NOMO-1 treated with DMSO at 0.1 percent for 48 hours (cell line): ENCODE data around the gene BCL3.
A peak's percentile ranks its signal among the peaks of the same experiment; 100 is the strongest.

Source experiments
- DNase-seq: peaks from one replicate; lab custom pipeline; 2025; ENCODE audit not compliant: unreplicated experiment; lab: John Stamatoyannopoulos, UW

The BCL3 gene

DNA sequence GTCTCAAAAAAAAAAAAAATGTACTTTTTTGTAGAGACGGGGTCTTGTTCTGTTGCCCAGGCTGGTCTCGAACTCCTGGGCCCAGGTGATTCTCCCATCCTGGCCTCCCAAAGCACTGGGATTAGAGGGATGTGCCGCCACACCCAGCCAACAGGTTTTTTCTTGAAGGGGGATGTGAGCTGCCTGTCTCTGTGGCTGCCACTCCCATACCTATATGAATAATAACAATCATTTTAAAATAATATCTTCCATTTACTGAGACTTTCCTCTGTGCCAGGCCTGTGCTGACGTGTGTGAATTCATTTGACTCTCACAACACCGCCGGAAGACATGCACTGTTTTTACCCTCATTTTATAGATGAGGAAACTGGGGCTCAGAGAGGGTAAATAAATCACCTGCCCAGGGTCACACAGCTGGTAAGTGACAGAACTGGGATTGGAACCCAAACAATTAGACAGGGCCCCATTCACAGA, 7.2 kb upstream of the BCL3 start:
- peak; percentile 26 for DNase-seq

GRCh38 chr19:44741841-44742329, 6.6 kb upstream of the BCL3 start:
- peak; percentile 94 for DNase-seq

DNA sequence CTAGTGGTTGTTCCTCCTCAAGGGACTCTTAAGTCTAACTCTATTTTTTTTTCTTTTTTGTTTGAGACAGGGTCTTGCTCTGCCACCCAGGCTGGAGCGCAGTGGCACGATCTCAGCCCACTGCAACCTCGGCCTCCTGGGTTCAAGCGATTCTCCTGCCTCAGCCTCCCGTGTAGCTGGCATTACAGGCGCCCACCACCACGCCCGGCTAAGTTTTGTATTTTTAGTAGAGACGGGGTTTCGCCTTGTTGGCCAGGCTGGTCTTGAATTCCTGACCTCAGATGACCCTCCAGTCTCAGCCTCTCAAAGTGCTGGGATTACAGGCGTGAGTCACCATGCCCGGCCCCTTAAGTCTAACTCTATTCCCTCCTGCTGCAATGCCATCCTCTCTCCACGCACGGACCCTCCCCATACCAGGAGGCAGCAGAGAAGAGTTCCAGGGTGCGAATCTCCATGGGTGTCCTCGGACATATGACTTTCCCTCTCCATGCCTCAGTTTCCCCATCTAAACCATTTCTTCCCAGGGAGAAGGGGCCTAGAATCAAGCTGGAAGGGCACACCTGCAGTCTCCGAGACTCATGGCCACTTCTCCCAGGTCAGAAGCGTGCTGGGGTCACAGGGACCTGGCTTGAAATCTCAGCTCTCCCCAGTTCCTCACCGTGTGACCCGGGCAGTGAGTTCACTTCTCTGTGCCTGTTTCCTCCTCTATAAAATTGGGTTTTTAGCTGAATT, 6.0 kb upstream of the BCL3 start:
- DNase-seq = no peak

DNA sequence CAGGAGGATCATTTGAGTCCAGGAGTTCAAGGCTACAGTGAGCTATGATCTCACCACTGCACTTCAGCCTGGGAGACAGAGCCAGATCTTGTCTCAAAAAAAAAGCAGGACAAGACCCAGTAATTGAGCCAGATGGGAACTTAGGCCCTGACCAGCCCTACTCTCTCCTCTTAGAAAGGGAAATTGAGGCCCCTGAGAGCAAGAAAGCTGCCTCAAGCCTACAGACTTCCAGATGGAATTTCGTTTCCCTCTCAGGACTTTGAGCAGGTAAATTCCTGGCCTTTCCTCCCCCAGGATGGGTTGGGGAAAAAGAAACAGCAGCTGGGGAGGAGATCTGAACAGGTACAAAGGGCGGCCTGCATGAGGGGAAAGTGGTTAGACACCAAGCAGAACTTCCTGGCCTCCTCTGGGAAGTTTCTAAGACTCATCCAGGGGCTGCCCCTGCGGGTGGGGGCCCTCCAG, 3.6 kb upstream of the BCL3 start:
- DNase-seq = no peak

GRCh38 chr19:44745341-44745831, 3.1 kb upstream of the BCL3 start:
- DNase-seq = no peak

GRCh38 chr19:44745887-44746600, 2.5 kb upstream of the BCL3 start:
- DNase-seq = no peak

GRCh38 chr19:44746616-44746945, 1.9 kb upstream of the BCL3 start:
- no peak for DNase-seq

DNA sequence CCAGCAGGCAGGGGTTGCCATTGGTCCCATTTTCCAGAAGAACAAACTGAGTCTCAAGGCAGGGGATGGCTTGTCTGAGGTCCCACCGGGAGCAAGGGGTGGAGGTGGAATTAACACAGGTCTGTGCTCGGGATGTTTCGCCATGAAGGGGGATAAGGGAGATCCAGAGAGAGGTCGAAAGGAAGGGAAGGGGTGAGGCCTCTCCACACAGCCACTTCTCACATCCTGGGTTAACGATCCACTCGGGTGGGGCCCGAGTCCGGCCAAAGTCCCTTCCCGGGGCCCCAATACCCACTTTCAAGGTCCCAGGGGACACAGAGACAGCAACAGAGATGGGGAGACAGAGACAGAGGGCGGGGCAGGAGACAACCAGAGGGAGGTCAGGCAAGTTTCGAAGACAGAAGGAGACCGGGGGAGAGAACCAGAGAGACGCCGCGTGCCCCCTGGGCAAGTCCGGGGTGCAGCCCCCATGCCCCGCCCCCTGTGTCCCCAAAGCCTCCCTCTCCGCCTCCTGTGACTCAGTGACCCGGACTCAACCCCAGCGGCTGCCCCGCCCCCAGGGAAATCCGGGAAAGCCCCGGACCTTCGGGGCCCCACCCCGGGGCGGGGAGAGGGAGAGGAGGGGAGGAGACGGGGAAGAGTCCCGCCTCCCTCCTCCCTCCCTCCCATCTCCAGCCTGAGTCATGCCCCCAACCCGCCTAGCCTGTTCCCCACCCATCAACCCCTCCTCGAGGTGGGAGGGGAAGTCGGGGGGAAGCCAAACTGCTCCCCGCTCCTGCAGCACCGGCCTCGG, 1.4 kb upstream of the BCL3 start:
- DNase-seq = peak; percentile 83

- DNase-seq = peak; percentile 63
Measured at GRCh38 chr19:44747739-44748425, 626 bp upstream of the BCL3 start.

DNA sequence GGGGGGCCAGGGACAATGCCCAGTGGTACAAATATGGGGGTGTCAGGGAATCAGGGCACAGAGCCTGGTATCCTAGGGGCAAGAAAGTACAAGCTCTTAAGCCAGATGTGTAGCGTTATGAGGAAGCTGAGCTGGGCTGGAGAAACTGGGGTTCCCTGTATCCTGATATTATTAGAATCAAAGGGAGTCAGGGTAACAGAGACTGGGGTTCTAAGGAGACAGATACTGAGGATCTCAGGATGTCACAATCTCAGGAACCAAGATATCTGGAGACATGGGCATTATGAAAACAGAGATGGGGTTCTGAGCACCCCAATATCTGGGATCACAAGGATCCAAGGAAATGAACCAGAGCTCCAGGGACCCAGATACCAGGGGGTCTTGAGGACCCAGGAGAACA, 784 bp downstream of the BCL3 start:
- DNase-seq = no peak

- no peak for DNase-seq
Measured at GRCh38 chr19:44749994-44750393, 1.5 kb downstream of the BCL3 start.

GRCh38 chr19:44752123-44752815, 3.8 kb downstream of the BCL3 start:
- no peak for DNase-seq

DNA sequence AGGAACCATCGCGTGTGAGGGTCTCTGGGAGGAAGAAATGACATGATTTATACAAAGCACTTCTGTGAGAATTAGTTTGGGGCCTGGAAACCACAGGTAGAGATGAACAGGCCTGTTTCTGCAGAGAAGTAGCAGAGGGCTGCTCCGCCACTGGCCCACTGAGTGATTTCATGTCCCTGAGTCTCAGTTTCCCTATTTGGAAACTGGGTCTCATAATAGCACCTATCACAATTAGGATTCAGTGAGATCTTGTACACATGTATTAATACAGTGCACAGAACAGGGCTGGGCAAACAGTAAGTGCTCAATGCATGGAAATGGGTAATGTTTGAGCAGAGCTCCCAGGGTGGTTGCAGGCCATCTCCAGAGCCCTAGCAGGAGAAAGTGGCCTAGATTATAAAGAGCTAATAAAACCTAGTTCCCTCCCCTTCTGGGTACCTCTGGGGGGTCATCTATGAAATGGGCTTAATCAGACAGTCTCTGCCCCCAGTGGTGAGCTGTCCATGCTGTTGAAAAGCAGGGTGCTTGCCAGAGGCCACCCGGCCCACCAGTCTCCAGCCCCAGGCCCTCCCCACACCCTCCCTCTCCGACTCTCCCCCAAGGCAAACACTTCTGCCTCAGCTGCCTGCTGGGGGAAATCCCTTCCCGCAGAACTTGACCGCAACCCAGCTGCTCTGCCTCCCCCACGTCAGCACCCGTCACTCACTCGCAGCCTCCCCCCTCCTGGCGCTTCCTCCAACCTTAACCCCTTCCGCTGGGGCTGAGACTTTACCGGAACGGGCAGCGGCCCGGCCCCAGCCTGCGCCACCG, 4.5 kb downstream of the BCL3 start:
- peak; percentile 97 for DNase-seq

DNA sequence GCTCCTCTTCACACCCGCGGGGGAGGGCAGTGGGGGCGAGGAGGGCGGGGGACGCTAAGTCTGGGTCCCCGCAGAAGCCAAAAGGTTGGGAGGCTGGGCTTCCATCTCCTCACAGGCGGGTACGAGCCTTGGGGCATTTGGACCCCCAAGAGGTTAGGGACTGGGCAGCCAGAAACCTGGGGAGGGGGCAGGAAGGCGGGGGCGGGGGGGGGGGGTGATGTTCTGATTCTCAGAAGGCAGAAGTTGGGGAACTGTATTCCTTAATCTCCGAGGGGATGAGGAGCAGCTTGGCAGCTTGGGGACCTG, 5.1 kb downstream of the BCL3 start:
- no peak for DNase-seq

DNA sequence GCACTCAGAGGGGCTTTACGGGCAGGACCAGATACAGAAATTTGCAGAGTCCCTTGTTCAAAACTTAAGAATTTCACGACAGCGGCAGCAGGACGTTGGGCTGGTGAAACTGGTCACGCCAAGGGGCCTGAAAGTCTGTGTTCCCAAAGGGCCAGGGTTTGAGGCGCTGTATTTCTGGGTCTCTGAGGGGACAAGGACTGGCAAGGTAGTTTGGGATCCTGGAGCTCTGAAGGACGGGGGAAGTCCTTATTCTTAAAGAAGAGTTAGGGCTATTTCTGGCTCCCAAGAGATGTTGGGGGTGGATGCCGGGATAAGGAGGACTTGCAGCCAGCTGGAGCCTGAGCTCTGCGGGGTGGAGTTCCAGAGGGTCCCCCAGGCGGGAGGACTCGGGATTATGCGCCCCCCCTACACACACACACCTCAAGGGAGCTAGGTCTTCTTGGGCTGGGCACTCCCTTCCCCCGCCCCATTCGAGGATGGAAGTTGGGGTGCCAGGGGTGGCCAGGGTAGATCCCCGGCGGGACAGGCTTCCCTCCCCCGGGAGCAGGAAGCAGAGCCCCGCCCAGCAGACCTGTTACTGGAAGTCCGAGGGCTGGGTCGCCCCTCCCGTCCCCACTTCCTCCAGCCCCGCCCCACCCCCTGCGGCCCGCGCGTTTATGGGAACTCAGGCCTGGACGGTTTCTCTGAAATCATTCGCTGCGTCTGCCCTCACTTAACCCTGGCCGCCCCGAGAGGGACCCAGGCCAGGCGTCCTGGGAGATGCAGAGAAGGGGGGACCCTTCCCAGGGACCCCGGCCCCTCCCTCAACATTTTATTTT, 5.6 kb downstream of the BCL3 start:
- DNase-seq = peak; percentile 60

GRCh38 chr19:44754750-44755080, 6.2 kb downstream of the BCL3 start:
- DNase-seq = no peak

- no peak for DNase-seq
Measured at GRCh38 chr19:44755219-44755618, 6.7 kb downstream of the BCL3 start.

- DNase-seq = no peak
Measured at GRCh38 chr19:44756089-44756562, 7.6 kb downstream of the BCL3 start.
